SU-DHL-6 (cell line): ENCODE results near the gene MOV10L1.

Experiments used
- H2AFZ ChIP-seq: fragments of 200-600 bp; sonication (generic); 2 replicates; pipeline ENCODE4 v1.6.1; 2014; ENCODE audit warnings: low read depth, mild to moderate bottlenecking, moderate library complexity, mixed read lengths, antibody characterized with exemption, low read length; ENCODE audit not compliant: severe bottlenecking
- H3F3A ChIP-seq: fragments of 200-600 bp; shearing (Covaris generic); 2 replicates; pipeline ENCODE4 v1.6.0; 2016; ENCODE audit warnings: antibody characterized with exemption, mild to moderate bottlenecking; ENCODE audit not compliant: insufficient read depth
- H3K27ac ChIP-seq: fragments of 200-600 bp; sonication (generic); 2 replicates; pipeline ENCODE4 v1.5.1; 2016; ENCODE audit warnings: low read depth, mild to moderate bottlenecking, low read length, moderate library complexity, mixed read lengths
- H3K27me3 ChIP-seq: fragments of 200-600 bp; sonication (generic), shearing (Covaris generic); 2 replicates; pipeline ENCODE4 v1.6.0; 2014; ENCODE audit warnings: mild to moderate bottlenecking, low read length
- H3K36me3 ChIP-seq: fragments of 200-600 bp; sonication (generic); 2 replicates; pipeline ENCODE4 v1.6.1; 2014; ENCODE audit warnings: mild to moderate bottlenecking, low read length, mixed read lengths
- H3K4me2 ChIP-seq: fragments of 300-600, 200-600 bp; shearing (Covaris generic), sonication (generic); 2 replicates; pipeline ENCODE4 v1.6.0; 2014; ENCODE audit warnings: low read length, low read depth, mild to moderate bottlenecking; ENCODE audit not compliant: poor library complexity, severe bottlenecking
- H3K4me3 ChIP-seq: fragments of 200-600 bp; sonication (generic); 2 replicates; pipeline ENCODE4 v1.5.1; 2014; ENCODE audit warnings: antibody characterized with exemption, low read length, mild to moderate bottlenecking, mixed read lengths; ENCODE audit not compliant: insufficient read depth, poor library complexity, severe bottlenecking
- H3K79me2 ChIP-seq: fragments of 200-600 bp; sonication (generic); 2 replicates; pipeline ENCODE4 v1.6.1; 2014; ENCODE audit warnings: mild to moderate bottlenecking, low read length, moderate library complexity; ENCODE audit not compliant: insufficient read depth
- H3K9ac ChIP-seq: fragments of 200-600 bp; sonication (generic); 2 replicates; pipeline ENCODE4 v1.7.0; 2014; ENCODE audit warnings: mild to moderate bottlenecking, low read length
- H3K9me2 ChIP-seq: fragments of 200-600 bp; sonication (generic); replicated peaks from 2 replicates; pipeline ENCODE4 v1.6.1; 2014; ENCODE audit warnings: low read length; ENCODE audit not compliant: insufficient read depth
- H3K9me3 ChIP-seq: fragments of 200-600 bp; sonication (generic); 2 replicates; pipeline ENCODE4 v1.6.1; 2014; ENCODE audit warnings: low read length, mixed read lengths; ENCODE audit not compliant: insufficient read depth
- H4K20me1 ChIP-seq: fragments of 200-600 bp; sonication (generic); 2 replicates; pipeline ENCODE4 v1.6.1; 2014; ENCODE audit warnings: low read depth, mild to moderate bottlenecking, antibody characterized with exemption, low read length, moderate library complexity, mixed read lengths
- EZH2phosphoT487 ChIP-seq: fragments of 200-600 bp; sonication (generic), shearing (Covaris generic); conservative IDR thresholded peaks from 2 replicates; pipeline ENCODE4 v1.6.1; 2018; ENCODE audit warnings: mild to moderate bottlenecking, antibody characterized with exemption, low read length, moderate library complexity, mixed read lengths
- TF ChIP-seq, protein P1 (sequence below): fragments of 200-600 bp; sonication (generic); IDR thresholded peaks from one replicate; pipeline ENCODE4 v1.5.1; 2017; ENCODE audit warnings: antibody characterized with exemption, mild to moderate bottlenecking, low read length, moderate library complexity; ENCODE audit not compliant: insufficient read depth, poor library complexity, severe bottlenecking

The MOV10L1 gene

DNA sequence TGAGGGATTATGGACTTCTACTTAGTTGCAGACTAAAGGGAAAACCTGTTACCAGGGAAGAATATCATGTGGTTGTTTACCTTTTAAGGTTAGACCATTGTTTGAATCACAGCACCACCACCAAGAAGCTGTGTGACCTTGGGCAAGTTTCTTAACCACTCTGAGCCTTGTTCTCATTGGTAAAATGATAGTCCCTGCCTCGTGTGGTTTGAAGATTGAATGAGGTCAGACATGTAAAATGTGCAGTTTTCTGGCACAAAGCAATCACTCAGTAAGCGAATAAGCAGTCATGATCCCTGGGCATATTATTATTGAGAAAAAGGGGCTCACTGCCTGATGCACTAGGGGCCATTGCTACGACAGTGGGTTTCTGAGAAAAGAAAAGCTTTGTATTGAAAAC, 28.3 kb downstream of the MOV10L1 start:
- Histone ChIP-seq H2AFZ (no peak overlapping the region), H3K27me3 (no peaks in the 10 kb centered on the region), H3K4me2 (no peak overlapping the region), H3F3A (no peaks in the 10 kb centered on the region), H3K79me2 (no peaks in the 10 kb centered on the region), H3K27ac (no peak overlapping the region), H4K20me1 (no peaks in the 10 kb centered on the region), H3K9ac (no peak overlapping the region), H3K36me3 (no peaks in the 10 kb centered on the region), H3K9me3 (peaks cover 5% of the 10 kb centered on the region; the same call in 1 of the 2 replicates), H3K4me3 (no peak overlapping the region), H3K9me2 (no peaks in the 10 kb centered on the region)
- TF ChIP-seq EZH2phosphoT487, result no peak
- TF ChIP-seq, protein P1, sequence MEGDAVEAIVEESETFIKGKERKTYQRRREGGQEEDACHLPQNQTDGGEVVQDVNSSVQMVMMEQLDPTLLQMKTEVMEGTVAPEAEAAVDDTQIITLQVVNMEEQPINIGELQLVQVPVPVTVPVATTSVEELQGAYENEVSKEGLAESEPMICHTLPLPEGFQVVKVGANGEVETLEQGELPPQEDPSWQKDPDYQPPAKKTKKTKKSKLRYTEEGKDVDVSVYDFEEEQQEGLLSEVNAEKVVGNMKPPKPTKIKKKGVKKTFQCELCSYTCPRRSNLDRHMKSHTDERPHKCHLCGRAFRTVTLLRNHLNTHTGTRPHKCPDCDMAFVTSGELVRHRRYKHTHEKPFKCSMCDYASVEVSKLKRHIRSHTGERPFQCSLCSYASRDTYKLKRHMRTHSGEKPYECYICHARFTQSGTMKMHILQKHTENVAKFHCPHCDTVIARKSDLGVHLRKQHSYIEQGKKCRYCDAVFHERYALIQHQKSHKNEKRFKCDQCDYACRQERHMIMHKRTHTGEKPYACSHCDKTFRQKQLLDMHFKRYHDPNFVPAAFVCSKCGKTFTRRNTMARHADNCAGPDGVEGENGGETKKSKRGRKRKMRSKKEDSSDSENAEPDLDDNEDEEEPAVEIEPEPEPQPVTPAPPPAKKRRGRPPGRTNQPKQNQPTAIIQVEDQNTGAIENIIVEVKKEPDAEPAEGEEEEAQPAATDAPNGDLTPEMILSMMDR, result no peak

DNA sequence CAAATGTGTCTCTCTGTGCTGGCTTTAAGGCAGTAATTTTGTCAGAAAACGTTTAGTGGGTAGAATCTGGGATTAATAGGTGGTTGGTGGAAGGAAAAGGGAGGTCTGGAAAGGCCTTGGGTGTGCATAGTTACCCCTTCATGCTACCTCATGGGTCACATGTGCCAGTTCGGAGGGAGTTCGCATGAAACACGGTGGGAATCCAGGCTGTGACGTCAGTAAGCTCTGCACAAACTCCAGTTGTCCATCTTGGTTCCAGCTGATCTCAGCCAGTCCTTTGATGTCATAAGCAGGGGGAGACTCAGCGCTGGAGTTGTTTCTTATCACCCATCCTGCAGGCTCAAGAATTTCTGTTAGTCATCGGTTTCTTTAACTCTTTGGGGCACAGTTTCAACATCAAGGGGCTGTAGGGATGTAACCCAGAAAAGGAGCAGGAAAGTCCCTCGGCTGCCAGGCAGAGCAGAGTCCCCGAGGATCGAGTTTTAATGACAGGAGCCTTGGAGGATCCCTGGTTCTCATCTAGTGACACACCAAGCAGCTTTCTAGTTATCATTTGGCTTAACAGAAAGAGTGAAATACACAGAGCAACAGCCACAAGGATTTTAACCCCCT, 28.9 kb downstream of the MOV10L1 start:
- Histone ChIP-seq H3K79me2 (no peaks in the 10 kb centered on the region), H2AFZ (no peak overlapping the region), H3K27ac (no peak overlapping the region), H3K9ac (no peak overlapping the region), H3K9me2 (no peaks in the 10 kb centered on the region), H4K20me1 (no peaks in the 10 kb centered on the region), H3K27me3 (no peaks in the 10 kb centered on the region), H3K4me3 (no peak overlapping the region), H3K9me3 (peaks cover 5% of the 10 kb centered on the region; the same call in 1 of the 2 replicates), H3K36me3 (no peaks in the 10 kb centered on the region), H3K4me2 (no peak overlapping the region), H3F3A (no peaks in the 10 kb centered on the region)
- TF ChIP-seq EZH2phosphoT487, result no peak
- TF ChIP-seq, protein P1, result no peak

DNA sequence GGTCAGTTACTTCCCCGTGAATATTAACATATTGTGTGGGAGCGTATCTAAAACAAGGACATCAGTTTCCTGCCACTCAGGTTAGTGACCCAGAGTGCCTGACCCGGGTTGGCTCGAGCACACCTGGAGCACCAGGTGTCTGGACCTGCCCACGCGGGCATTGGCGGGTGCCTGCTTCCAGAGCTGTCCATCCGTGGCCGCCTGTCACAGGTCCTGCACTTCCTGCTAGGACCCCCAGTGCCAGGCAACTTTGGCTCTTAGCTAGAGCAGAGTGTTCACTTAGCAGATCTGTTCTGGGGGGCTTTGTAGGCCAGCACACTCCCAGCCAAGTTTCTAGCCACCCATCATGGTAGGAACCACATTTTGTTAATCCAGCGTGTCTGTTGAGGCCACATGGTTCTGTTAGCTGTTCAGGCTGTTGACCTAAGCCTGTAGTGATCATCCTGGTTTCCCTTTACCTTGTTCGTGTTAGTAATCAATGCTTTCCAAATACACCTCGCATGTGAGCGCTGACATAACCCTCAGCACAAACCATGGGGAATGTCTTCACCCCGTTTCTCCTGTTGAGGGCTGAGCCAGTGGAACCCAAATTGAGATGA, 29.5 kb downstream of the MOV10L1 start:
- no peaks in the 10 kb centered on the region for H3K36me3 ChIP-seq

More for the DNA sequence above, 29.5 kb downstream of the MOV10L1 start:
- no peak overlapping the region for H3K4me2 ChIP-seq
- H3K9ac ChIP-seq, result no peak overlapping the region
- H3K79me2 ChIP-seq, result no peaks in the 10 kb centered on the region
- H3K9me2 ChIP-seq, result no peaks in the 10 kb centered on the region
- H3K27ac ChIP-seq, result no peak overlapping the region
- H3K4me3 ChIP-seq, result no peak overlapping the region
- no peak overlapping the region for H2AFZ ChIP-seq
- TF ChIP-seq EZH2phosphoT487, result no peak
- TF ChIP-seq, protein P1, result no peak
- H4K20me1 ChIP-seq, result no peaks in the 10 kb centered on the region
- H3K9me3 ChIP-seq, result peaks cover 5% of the 10 kb centered on the region; the same call in 1 of the 2 replicates
- H3F3A ChIP-seq, result no peaks in the 10 kb centered on the region
- no peaks in the 10 kb centered on the region for H3K27me3 ChIP-seq
